CD4-positive, alpha-beta T cell treated with Interleukin-15 for 4 hours (primary cell): ENCODE data around the gene TBX1.

Experiments
- DNase-seq: peaks from one replicate; pipeline ENCODE4 v3.0.0-alpha.2; 2020; ENCODE audit warnings: low spot score

The TBX1 gene

GRCh38 chr22:19815093-19815822 lies 54.7 kb downstream of the TBX1 start:
- DNase-seq: no peak

DNA sequence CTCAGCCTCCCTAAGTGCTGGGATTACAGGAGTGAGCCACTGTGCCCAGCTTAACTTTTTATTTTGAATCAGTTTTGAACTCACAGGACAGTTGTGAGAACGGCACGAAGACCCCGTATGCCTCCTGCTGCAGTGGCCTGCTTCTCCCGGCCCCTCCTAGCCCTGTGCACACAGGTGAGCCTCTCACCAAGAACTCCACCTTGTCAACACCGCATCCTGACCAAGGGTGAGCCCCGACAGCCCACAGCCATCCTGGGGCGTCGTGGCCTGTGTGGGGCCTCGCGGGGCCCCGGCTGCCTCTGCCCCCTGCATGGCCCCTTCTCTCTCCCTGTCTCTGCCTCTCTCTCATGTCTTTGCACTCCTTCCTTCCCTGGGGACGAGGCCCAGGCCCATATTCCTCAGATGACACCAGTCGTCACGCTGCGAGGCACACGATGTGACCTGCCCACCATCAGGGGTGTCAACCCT lies 55.3 kb downstream of the TBX1 start:
- DNase-seq: no peak

GRCh38 chr22:19816372-19817119 lies 56.0 kb downstream of the TBX1 start:
- no peak for DNase-seq
